Measurements from ENCODE around the gene RREB1. TPM values are rescaled to one million over a fixed set of nuclear protein-coding genes. Genes with fewer than 3 reads are reported as not detected.

RREB1 gene
- polyA plus RNA-seq, 1 donor from 2014 or later, result not detected

- H3K4me3 ChIP-seq (ENCODE audit: low read length), result no peak overlapping the region
Observed at GRCh38 chr6:7173843-7174503, 66.2 kb downstream of the RREB1 start.

GRCh38 chr6:7175462-7175861 lies 67.7 kb downstream of the RREB1 start:
- H3K36me3 ChIP-seq (ENCODE audit: insufficient read depth, low read length), result no peaks in the 10 kb centered on the region
- no peaks in the 10 kb centered on the region for H3K9me2 ChIP-seq (ENCODE audit: insufficient read depth, low read length)
- no peak overlapping the region for H3K27ac ChIP-seq (ENCODE audit: low read length)
- H2AFZ ChIP-seq (ENCODE audit: low read depth, low read length), result no peak overlapping the region
- no peaks in the 10 kb centered on the region for H3F3A ChIP-seq (ENCODE audit: insufficient read depth, low read length, poor library complexity, severe bottlenecking)
- no peaks in the 10 kb centered on the region for H3K27me3 ChIP-seq (ENCODE audit: insufficient read depth, low read depth, low read length)
- no peaks in the 10 kb centered on the region for H4K20me1 ChIP-seq (ENCODE audit: insufficient read depth)
- H3K9ac ChIP-seq (ENCODE audit: low read length), result no peak overlapping the region
- no peak overlapping the region for H3K4me2 ChIP-seq (ENCODE audit: low read length)
- H3K4me3 ChIP-seq (ENCODE audit: low read length), result no peak overlapping the region
- TF ChIP-seq, protein P1, sequence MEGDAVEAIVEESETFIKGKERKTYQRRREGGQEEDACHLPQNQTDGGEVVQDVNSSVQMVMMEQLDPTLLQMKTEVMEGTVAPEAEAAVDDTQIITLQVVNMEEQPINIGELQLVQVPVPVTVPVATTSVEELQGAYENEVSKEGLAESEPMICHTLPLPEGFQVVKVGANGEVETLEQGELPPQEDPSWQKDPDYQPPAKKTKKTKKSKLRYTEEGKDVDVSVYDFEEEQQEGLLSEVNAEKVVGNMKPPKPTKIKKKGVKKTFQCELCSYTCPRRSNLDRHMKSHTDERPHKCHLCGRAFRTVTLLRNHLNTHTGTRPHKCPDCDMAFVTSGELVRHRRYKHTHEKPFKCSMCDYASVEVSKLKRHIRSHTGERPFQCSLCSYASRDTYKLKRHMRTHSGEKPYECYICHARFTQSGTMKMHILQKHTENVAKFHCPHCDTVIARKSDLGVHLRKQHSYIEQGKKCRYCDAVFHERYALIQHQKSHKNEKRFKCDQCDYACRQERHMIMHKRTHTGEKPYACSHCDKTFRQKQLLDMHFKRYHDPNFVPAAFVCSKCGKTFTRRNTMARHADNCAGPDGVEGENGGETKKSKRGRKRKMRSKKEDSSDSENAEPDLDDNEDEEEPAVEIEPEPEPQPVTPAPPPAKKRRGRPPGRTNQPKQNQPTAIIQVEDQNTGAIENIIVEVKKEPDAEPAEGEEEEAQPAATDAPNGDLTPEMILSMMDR (IDR thresholded peaks at IDR 0.05; ENCODE audit: poor library complexity, severe bottlenecking), result no peak
- TF ChIP-seq EP300 (conservative IDR thresholded peaks at IDR 0.05; ENCODE audit: poor library complexity, severe bottlenecking) (no peak), RAD21 (conservative IDR thresholded peaks at IDR 0.05) (no peak), POLR2AphosphoS5 (IDR thresholded peaks at IDR 0.05) (no peak), EZH2 (IDR thresholded peaks at IDR 0.05; ENCODE audit: borderline replicate concordance, insufficient read depth, low read length, poor library complexity, severe bottlenecking) (no peak), TAF1 (IDR thresholded peaks at IDR 0.05; ENCODE audit: low read depth) (no peak), SMC3 (conservative IDR thresholded peaks at IDR 0.05; ENCODE audit: poor library complexity) (no peak), MXI1 (conservative IDR thresholded peaks at IDR 0.05; ENCODE audit: poor library complexity, severe bottlenecking) (no peak)
- TF ChIP-seq, protein P2, sequence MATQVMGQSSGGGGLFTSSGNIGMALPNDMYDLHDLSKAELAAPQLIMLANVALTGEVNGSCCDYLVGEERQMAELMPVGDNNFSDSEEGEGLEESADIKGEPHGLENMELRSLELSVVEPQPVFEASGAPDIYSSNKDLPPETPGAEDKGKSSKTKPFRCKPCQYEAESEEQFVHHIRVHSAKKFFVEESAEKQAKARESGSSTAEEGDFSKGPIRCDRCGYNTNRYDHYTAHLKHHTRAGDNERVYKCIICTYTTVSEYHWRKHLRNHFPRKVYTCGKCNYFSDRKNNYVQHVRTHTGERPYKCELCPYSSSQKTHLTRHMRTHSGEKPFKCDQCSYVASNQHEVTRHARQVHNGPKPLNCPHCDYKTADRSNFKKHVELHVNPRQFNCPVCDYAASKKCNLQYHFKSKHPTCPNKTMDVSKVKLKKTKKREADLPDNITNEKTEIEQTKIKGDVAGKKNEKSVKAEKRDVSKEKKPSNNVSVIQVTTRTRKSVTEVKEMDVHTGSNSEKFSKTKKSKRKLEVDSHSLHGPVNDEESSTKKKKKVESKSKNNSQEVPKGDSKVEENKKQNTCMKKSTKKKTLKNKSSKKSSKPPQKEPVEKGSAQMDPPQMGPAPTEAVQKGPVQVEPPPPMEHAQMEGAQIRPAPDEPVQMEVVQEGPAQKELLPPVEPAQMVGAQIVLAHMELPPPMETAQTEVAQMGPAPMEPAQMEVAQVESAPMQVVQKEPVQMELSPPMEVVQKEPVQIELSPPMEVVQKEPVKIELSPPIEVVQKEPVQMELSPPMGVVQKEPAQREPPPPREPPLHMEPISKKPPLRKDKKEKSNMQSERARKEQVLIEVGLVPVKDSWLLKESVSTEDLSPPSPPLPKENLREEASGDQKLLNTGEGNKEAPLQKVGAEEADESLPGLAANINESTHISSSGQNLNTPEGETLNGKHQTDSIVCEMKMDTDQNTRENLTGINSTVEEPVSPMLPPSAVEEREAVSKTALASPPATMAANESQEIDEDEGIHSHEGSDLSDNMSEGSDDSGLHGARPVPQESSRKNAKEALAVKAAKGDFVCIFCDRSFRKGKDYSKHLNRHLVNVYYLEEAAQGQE (IDR thresholded peaks at IDR 0.05; ENCODE audit: borderline replicate concordance), result no peak
- H3K9me3 ChIP-seq (ENCODE audit: low read length), result no peaks in the 10 kb centered on the region
- H3K79me2 ChIP-seq (replicated peaks; ENCODE audit: insufficient read depth, low read length), result no peaks in the 10 kb centered on the region

More at GRCh38 chr6:7173843-7174503, 66.2 kb downstream of the RREB1 start:
- H3K27me3 ChIP-seq (ENCODE audit: insufficient read depth, low read depth, low read length), result no peaks in the 10 kb centered on the region
- no peaks in the 10 kb centered on the region for H3F3A ChIP-seq (ENCODE audit: insufficient read depth, low read length, poor library complexity, severe bottlenecking)
- TF ChIP-seq EP300 (conservative IDR thresholded peaks at IDR 0.05; ENCODE audit: poor library complexity, severe bottlenecking) (no peak), MXI1 (conservative IDR thresholded peaks at IDR 0.05; ENCODE audit: poor library complexity, severe bottlenecking) (no peak), RAD21 (conservative IDR thresholded peaks at IDR 0.05) (no peak), SMC3 (conservative IDR thresholded peaks at IDR 0.05; ENCODE audit: poor library complexity) (no peak), TAF1 (IDR thresholded peaks at IDR 0.05; ENCODE audit: low read depth) (no peak), POLR2AphosphoS5 (IDR thresholded peaks at IDR 0.05) (no peak), EZH2 (IDR thresholded peaks at IDR 0.05; ENCODE audit: borderline replicate concordance, insufficient read depth, low read length, poor library complexity, severe bottlenecking) (no peak)
- TF ChIP-seq, protein P1 (IDR thresholded peaks at IDR 0.05; ENCODE audit: poor library complexity, severe bottlenecking), result no peak
- TF ChIP-seq, protein P2 (IDR thresholded peaks at IDR 0.05; ENCODE audit: borderline replicate concordance), result no peak
- no peaks in the 10 kb centered on the region for H3K79me2 ChIP-seq (replicated peaks; ENCODE audit: insufficient read depth, low read length)
- H4K20me1 ChIP-seq (ENCODE audit: insufficient read depth), result no peaks in the 10 kb centered on the region
- no peaks in the 10 kb centered on the region for H3K36me3 ChIP-seq (ENCODE audit: insufficient read depth, low read length)
- H3K9ac ChIP-seq (ENCODE audit: low read length), result no peak overlapping the region
- H3K4me2 ChIP-seq (ENCODE audit: low read length), result no peak overlapping the region
- H3K27ac ChIP-seq (ENCODE audit: low read length), result no peak overlapping the region
- H2AFZ ChIP-seq (ENCODE audit: low read depth, low read length), result no peak overlapping the region
- H3K9me3 ChIP-seq (ENCODE audit: low read length), result no peaks in the 10 kb centered on the region
- H3K9me2 ChIP-seq (ENCODE audit: insufficient read depth, low read length), result no peaks in the 10 kb centered on the region
